HG02885 (cell line): ENCODE measurements around the gene CLRN1.
"Not testable (repeated sequence)": the region's sequence is repeated elsewhere in the genome, so short reads cannot be mapped to it uniquely, and the experiment has no call there.

Source experiments
- ATAC-seq: cut with Tn5 transposase; IDR thresholded peaks from one replicate; pipeline ENCODE4 v1.9.1; 2021; ENCODE audit warnings: mild to moderate bottlenecking; ENCODE audit not compliant: unreplicated experiment, poor library complexity

CLRN1 gene, protein sequence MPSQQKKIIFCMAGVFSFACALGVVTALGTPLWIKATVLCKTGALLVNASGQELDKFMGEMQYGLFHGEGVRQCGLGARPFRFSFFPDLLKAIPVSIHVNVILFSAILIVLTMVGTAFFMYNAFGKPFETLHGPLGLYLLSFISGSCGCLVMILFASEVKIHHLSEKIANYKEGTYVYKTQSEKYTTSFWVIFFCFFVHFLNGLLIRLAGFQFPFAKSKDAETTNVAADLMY

GRCh38 chr3:150972366-150973071 is at the start of gene CLRN1:
Gene CLRN1 (minus strand): TSS chr3:150972727. CDS start chr3:150972708, 19 bp downstream.
- no peak for ATAC-seq

- no peak for ATAC-seq
Measured at GRCh38 chr3:151016478-151016795, 43.9 kb upstream of the CLRN1 start.

DNA sequence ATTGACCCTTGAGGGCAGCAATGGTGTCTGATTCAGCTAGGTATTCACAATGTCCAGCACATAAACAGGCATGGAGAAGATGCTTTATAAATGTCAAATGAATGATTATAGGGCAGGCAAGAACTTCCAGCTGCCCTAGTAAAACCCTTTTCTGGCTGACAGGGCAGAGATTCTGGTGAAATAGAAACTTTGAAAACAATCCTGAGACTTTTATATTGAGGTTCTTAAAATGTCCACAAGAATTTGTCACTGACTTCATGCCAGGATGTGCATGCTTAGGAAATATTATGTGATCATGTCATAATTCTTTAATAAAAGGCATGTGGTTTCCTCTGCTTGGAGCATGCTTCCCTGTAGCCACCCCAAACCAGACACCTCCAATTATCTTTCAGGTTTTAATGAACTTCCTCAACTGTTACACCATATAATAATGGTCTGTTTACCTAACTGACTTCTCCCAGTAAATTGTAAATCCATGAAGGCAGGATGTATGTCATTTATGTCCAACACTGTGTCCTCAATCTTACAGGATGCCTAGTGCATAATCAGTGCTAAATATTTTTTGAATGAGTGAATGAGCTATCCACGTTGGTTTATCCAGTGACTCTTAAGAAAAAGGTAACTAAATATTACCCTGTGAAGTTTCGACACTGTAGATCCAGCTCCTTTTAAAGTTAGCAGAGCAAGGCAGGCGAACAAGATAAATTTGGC is 43.4 kb upstream of the CLRN1 start:
- ATAC-seq: no peak

- no peak for ATAC-seq
Measured at GRCh38 chr3:151015181-151015580, 42.7 kb upstream of the CLRN1 start.

DNA sequence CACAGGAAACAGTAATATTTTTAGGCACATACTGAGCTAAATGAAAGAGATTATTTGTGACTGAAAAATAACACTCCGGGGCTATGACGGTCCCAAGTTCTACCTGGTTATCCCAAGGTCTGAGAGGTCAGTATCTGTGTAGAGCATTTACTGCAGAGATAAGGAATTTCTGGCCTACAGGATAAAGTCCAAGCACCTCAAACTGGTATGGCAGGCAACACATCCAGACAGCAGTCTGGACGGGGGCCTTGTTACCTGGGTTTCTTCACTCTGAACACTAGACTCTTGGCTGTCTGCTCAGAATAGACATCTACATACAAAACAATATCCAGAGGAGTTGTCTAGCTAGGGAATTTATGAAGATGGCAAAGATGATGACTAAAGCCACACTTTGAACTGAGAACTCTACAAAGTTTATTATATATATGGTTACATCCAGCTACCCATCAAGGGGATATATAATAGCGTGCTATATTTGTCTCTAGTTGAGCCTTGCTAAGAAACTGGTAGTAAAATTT is 42.0 kb upstream of the CLRN1 start:
- ATAC-seq: no peak

- no peak for ATAC-seq
Measured at GRCh38 chr3:151012753-151013152, 40.2 kb upstream of the CLRN1 start.

GRCh38 chr3:151011427-151011826 is 38.9 kb upstream of the CLRN1 start:
- ATAC-seq: no peak

DNA sequence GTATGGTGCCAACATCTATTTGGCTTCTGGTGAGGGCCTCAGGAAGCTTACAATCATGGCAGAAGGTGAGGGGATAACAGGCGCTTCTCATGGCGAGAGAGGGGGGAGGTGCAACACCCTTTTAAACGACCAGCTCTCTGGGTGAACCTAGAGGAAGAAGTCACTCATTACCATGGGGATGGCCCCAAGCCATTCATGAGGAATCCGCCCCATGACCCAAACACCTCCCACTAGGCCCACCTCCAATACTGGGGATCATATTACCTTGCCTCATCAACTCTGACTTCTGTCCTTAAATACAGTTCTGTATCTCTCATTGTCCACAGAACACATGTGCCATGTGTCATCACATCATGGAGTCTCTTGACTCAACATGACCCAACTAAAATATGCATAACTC is 37.5 kb upstream of the CLRN1 start:
- no peak for ATAC-seq

DNA sequence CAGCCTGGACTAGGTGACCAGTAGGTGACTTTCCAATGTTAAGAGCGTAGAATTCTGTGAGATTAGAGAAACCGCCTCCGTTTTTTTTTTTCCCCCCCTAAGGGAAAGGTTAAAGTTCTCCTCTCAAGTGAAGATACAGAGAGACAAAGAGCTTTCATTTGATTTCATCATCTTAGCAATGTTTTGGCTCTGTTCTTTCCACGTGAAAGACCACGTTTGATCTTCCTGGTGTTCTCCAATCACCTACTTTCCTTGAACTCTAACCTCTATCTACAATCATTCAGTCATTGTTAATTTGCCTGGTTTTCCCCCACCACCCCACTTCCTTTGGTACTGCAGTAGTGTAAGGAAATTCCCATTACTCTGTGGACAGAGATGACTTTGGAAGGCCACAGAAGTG is 36.9 kb upstream of the CLRN1 start:
- ATAC-seq: no peak

GRCh38 chr3:151008699-151009098 is 36.2 kb upstream of the CLRN1 start:
- no peak for ATAC-seq

DNA sequence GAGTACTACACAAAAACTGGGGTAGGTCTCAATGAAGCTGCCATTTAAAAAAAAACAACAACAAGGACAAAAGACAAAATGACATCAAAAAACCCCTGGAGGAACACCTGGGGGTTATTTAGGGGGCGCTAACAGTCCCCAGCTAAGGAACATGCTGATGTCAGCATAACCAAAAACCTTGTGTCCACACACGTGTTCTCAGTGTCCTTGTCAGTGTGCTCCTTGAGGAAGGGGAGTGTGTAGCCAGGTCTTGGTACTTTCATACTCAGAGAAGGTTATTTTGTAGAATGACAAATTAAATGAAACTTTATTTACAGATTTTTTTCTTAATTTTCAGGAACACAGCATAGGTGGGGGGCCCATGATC is 31.2 kb upstream of the CLRN1 start:
- no peak for ATAC-seq

DNA sequence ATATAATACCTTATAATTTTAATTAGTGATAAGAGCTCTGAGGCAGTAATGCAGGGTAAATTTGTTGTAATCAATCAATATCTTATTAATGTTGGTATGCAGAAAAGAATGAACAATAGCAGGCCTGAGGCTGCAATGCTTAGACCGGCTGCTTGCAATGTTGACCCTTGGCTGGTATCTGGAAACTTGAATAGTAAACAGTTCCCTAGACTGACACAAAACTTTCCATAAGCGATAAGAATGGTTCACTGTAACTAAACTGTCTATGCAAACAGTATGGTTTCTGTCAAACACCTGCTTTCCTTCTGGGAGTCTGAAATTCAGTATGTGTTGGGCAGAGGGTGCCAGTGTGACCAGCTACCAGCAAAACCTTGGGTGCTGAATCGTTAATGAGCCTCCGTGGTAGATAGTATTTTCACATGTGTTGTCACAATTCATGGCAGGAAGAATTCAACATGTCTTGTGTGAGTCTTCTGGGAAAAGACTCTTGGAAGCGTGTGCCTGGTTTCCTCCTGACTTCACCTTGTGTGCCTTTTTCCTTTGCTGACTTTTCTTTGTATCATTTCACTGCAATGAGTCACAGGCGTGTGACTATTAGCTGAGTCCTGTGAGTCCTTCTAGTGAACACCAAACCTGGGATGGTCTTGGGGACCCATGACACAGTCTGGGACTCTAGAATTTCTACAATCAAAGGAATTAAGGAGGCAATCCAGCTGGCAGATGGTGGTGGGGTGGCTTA is 30.7 kb upstream of the CLRN1 start:
- no peak for ATAC-seq

DNA sequence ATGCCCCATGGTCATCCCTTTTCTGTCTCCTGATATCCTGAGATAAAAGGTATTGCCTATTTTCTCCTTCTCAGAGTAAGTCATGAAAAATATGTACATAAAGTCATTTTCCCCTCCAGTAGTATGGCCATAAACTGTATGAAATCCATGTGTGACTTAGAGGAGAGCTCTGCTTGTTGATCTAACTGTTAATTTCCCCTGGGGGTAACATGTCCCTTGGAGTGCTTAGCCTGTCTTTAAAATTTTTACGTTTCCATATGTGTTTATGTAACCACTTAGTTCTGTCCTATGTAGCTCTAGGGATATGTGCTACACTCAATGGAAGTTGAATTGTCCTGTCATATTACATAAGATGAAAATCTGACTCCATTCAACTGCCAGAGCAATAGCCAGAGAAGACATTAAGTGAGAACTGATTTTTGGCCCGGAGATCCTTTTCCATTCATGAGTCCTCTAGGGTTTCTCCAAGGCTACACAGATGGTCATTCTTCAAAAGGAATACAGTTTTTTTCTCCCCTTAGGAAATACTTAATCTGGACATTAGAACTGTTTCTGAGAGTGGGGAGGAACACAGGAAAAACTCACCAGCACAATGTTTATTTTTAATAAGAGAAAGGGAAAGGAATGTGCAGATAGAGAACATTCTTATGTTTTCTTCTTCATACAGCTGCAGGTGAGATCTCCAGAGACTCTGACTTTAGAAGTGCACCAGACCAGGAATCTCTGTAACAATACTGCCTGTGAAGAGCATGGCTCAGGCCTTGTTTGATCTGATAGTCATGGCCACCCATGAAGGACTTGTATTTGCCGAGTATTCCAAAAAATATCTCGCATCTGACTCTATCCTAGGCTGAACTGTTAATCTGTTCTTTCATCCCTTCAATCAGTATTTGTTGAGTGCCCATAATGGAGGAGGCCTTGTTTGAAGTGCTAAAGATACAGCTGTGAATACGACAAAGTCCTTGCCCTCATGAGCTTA is 29.8 kb upstream of the CLRN1 start:
- ATAC-seq: no peak

- no peak for ATAC-seq
Measured at GRCh38 chr3:150998996-150999395, 26.5 kb upstream of the CLRN1 start.

DNA sequence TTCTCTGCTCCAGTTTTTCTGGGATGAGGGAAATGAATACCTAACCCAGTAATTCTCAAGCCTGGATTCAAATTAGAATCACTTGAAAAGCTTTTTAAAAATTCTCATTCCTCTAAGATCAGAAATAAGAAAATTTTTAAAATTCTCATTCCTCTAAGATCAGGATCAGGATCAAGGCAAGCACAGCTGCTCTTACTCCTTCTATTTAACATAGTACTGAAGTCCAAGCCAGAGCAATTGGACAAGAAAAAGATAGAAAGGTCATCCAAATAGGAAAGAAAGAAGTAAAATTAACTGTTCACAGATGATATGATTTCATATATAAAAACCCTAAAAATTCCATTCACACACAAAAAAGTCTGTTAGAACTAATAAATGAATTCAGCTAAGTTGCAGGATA is 24.2 kb upstream of the CLRN1 start:
- no peak for ATAC-seq

DNA sequence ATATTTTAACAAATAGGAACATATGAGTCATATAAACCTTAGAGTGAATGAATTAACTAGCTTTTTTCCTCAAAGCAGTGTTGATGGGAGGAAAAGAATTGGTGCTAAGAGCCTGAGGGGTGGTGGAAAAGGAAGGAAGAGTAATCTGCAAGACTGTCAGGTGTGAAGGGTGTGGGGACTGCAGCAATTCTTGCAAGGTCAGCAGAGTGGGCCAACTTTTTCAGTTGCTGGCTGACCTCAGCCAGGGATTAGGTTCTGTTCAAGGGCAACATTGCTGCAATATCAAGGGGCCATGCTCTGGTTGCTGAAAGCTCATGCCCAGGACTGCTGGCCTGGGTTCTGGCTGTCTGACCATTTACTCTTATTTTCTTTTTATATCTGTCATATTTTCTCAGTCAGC is 23.0 kb upstream of the CLRN1 start:
- ATAC-seq: no peak

DNA sequence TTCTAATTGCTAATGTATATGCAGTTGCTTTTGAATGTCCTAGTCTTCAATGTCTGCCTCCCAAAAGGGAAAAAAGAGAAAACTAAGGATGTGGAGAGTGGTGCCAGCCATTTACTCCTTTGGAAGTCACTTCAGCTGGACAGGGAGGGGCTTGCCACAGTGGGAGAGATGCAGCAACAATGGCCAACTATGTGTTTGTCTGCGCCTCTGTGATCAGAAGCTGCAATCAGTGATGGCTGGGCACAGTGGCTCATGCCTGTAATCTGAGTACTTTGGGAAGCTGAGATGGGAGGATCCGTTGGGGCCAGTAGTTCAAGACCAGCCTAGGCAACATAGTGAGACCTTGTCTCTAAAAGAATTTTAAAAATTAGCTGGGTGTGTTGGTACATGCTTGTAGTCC is 16.7 kb upstream of the CLRN1 start:
- ATAC-seq: no peak

DNA sequence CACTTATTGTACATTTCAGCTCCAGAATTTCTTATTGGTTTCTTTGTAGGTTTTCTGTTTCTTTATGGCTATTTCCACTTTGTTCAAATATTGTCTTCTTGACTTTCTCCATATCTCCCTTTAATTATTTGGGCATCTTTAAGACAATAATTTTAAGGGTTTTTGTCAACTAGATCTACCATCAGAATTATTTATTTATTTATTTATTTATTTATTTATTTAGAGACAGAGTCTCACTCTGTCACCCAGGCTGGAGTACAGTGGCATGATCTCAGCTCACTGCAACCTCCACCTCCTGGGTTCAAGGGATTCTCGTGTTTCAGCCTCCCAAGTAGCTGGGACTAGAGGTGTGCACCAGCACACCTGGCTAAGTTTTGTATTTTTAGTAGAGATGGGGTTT is 15.9 kb upstream of the CLRN1 start:
- not testable (repeated sequence) for ATAC-seq

- ATAC-seq: no peak
Measured at GRCh38 chr3:150985711-150986110, 13.2 kb upstream of the CLRN1 start.

DNA sequence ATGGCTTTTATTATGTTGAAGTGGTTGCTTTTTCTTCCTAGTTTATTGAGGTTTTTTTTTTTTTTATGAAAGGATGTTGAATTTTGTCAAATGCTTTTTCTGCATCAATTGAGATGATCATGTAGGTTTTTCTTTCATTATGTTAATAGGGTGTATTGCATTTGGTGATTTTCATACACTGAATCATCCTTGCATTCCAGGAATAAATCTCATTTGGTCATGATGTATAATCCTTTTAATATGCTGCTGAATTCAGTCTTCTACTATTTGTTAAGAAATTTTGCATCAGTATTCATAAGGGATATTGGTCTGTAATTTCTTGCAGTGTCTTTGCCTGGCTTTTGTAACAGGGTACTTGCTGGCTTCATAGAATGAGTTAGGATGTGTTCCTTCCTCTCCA is 11.5 kb upstream of the CLRN1 start:
- ATAC-seq: no peak
